Left ventricle myocardium inferior (tissue), 1 donor: ENCODE results near the gene CYGB. TPM values are rescaled to one million over a fixed set of nuclear protein-coding genes. Genes with fewer than 3 reads are reported as not detected.

Source experiments
- DNase-seq: peaks from one replicate; pipeline ENCODE4 v3.0.0-alpha.2; 2020
- H3K27ac ChIP-seq: fragments of 200-600 bp; replicated peaks from 2 replicates; pipeline ENCODE4 v1.8.0; 2021
- H3K27me3 ChIP-seq: fragments of 200-600 bp; 2 replicates; pipeline ENCODE4 v1.8.0; 2021; ENCODE audit warnings: low read depth
- H3K36me3 ChIP-seq: fragments of 200-600 bp; 2 replicates; pipeline ENCODE4 v1.8.0; 2021
- H3K4me1 ChIP-seq: fragments of 200-600 bp; 2 replicates; pipeline ENCODE4 v1.8.0; 2021
- H3K4me3 ChIP-seq: fragments of 200-600 bp; 2 replicates; pipeline ENCODE4 v1.8.0; 2021; ENCODE audit warnings: mild to moderate bottlenecking, moderate library complexity
- H3K9me3 ChIP-seq: fragments of 200-600 bp; replicated peaks from 2 replicates; pipeline ENCODE4 v1.8.0; 2021
- intact Hi-C: fragments of 100-400 bp; cut with micrococcal nuclease; formaldehyde crosslinking; loops from one replicate; pipeline ENCODE4 v1.11.0; 2022
- total RNA-seq: library from RNA; stranded (reverse); fragmentation: NEBNext Ultra II Directional; extraction: Animal tissue kit (Norgen Biotek cat#: 25700); gene quantifications from one replicate; pipeline ENCODE4 v1.2.1, GENCODE V29; 2021
- TF ChIP-seq, protein P1 (sequence below): fragments of 200-600 bp; IDR thresholded peaks from 2 replicates; pipeline ENCODE4 v1.8.0; 2021; ENCODE audit warnings: antibody characterized with exemption, mild to moderate bottlenecking, borderline replicate concordance
- donor health status: DM: no; HTN: yes; CAD: no; lungs with severe emphysema.

CYGB gene
- total RNA-seq, 1 donor from 2014 or later = 24.1 TPM

DNA sequence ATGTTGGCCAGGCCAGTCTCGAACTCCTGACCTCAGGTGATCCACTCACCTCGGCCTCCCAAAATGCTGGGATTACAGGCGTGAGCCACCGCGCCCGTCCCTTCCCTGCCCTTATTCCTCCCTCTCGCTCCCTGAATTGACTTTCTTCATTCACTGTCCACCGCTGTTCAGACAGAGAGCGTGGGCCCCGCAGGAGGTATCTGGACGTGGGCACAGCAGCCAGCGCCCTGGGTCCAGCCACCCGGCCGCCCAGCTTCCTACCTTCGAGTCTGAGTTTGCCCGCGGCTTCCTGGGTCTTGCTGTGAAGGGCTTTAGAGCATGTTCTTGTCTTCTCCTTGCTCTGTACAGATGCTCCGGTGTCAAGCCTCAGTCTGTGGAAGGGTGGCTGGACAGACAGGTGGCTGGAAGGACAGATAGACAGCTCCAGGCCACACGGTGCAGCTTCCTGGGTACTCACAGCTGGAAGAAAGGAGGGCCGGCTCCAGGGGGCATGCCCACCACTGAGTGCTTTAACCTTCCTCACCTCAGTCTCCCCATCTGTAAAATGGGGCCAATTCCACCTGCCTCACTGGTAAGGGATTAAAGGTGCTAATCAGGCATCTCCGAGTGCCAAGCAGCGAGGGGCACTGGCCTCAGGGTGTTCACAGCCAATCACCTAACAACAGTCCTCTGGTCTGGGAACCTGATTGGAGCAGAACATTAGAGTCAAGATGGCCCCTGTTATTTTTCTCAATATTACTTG lies 49.9 kb downstream of the CYGB start:
- DNase-seq = no peak
- peaks cover 45% of the 10 kb centered on the region for H3K4me1 ChIP-seq
- H3K36me3 ChIP-seq = peaks cover 9% of the 10 kb centered on the region
- H3K4me3 ChIP-seq = no peak overlapping the region
- peak overlapping the region; percentile 8 for H3K27ac ChIP-seq
- intact Hi-C loops = no loop called here
- TF ChIP-seq, protein P1, sequence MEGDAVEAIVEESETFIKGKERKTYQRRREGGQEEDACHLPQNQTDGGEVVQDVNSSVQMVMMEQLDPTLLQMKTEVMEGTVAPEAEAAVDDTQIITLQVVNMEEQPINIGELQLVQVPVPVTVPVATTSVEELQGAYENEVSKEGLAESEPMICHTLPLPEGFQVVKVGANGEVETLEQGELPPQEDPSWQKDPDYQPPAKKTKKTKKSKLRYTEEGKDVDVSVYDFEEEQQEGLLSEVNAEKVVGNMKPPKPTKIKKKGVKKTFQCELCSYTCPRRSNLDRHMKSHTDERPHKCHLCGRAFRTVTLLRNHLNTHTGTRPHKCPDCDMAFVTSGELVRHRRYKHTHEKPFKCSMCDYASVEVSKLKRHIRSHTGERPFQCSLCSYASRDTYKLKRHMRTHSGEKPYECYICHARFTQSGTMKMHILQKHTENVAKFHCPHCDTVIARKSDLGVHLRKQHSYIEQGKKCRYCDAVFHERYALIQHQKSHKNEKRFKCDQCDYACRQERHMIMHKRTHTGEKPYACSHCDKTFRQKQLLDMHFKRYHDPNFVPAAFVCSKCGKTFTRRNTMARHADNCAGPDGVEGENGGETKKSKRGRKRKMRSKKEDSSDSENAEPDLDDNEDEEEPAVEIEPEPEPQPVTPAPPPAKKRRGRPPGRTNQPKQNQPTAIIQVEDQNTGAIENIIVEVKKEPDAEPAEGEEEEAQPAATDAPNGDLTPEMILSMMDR = no peak
- H3K9me3 ChIP-seq = no peaks in the 10 kb centered on the region
- no peaks in the 10 kb centered on the region for H3K27me3 ChIP-seq

DNA sequence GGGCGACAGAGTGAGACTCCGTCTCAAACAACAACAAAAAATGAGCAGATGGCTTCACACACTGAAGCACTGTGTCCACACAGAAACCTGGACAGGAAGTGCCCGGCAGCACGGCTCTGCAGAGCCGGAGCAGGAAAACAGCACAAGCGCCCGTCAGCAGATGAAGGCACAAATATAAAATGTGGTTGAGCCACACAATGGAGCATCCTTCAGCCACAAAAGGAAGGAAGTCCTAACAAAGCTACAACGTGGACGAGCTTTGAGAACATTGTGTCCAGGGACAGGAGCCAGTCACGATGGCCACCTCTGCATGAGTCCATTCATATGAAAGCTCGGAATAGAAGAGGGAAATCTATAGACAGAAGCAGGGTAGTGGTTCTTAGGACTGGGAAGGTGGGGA lies 51.9 kb downstream of the CYGB start:
- H3K36me3 ChIP-seq = peaks cover 14% of the 10 kb centered on the region
- intact Hi-C loops = no loop called here
- peak overlapping the region; percentile 77 for H3K27ac ChIP-seq
- no peak overlapping the region for H3K4me3 ChIP-seq
- peaks cover 24% of the 10 kb centered on the region for H3K4me1 ChIP-seq
- H3K9me3 ChIP-seq = no peaks in the 10 kb centered on the region
- DNase-seq = no peak
- no peaks in the 10 kb centered on the region for H3K27me3 ChIP-seq
- TF ChIP-seq, protein P1 = no peak

DNA sequence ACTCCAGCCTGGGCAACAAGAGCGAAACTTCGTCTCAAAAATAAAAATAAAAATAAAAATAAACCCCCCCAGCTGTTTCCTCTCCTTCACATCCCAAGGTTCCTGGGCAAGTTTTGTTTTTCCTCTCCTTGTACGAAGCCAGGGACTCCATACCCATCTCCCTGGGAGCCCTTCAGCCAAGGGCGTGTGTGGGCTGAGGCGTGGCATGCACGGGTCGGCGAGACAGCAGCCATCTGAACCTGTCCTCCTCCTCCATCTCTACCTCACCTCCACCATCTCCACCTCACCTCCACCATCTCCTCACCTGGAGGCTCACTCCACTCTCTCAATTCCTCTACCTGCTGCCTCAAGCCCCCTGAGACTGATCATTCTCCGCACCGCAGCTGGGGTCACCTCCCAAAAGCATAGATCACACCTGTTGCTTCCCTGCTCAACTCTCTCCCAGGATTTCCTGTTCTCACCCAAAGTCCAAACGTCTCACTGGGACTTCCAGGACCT lies 53.2 kb downstream of the CYGB start:
- H3K27me3 ChIP-seq = no peaks in the 10 kb centered on the region
- peaks cover 16% of the 10 kb centered on the region for H3K4me1 ChIP-seq
- TF ChIP-seq, protein P1 = no peak
- H3K27ac ChIP-seq = peak overlapping the region; percentile 77
- DNase-seq = no peak
- no peaks in the 10 kb centered on the region for H3K9me3 ChIP-seq
- H3K4me3 ChIP-seq = no peak overlapping the region
- intact Hi-C loops = no loop called here
- peaks cover 17% of the 10 kb centered on the region for H3K36me3 ChIP-seq

DNA sequence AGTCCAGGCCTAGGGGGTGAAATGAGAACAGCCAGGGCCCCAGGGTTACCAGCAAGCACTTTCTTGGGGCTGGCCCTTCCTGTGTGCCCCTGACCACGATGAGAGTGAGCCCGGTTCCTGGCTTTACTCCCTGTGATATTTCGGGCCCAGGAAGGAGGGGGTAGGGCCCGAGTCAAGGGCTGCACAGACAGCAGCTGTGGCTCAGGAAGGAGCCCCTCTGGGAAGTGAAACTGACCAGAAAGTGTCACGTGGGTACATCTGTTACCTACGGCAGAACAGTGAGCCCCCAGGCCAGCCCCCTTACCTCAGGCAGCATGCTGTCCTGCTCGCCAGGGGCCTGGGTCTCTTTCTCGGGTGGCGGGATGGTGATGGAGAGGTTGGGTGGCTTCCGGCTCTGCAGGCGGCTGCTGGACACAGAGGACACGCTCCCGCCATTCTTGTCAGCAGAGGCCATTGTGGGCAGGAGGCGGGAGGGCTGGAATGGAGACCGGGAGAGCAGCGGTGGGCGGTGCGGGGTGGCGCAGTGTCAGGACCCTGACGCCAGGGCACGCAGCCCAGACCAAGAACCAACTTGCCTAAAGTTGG lies 56.3 kb downstream of the CYGB start:
- Histone ChIP-seq H3K36me3 (peaks cover 20% of the 10 kb centered on the region), H3K27ac (peak overlapping the region; percentile 38), H3K27me3 (no peaks in the 10 kb centered on the region), H3K9me3 (no peaks in the 10 kb centered on the region), H3K4me1 (peaks cover 16% of the 10 kb centered on the region), H3K4me3 (no peak overlapping the region)
- no peak for DNase-seq
- TF ChIP-seq, protein P1 = no peak
- intact Hi-C loops = no loop called here

DNA sequence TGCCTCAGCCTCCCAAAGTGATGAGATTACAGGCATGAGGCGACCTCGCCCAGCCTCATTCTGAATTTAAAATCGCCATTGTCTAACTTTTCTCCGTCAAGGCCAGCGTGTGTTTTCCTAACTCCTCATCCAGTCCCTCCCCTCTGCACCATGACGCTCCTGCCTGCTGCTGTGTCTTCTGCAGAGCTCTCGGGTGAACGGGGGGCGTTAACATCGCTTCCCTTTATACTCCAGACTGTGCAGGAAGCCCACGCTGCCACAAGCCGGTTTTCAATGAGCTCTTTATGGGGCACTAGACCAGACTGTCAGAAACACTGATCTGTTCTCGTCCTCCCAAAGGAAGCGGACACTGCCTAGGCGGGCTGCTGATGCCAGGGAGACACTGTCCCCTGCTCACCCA lies 56.9 kb downstream of the CYGB start:
- no peak for DNase-seq
- intact Hi-C loops = no loop called here
- H3K36me3 ChIP-seq = peaks cover 20% of the 10 kb centered on the region
- H3K9me3 ChIP-seq = no peaks in the 10 kb centered on the region
- no peaks in the 10 kb centered on the region for H3K27me3 ChIP-seq
- H3K4me3 ChIP-seq = no peak overlapping the region
- peaks cover 13% of the 10 kb centered on the region for H3K4me1 ChIP-seq
- TF ChIP-seq, protein P1 = no peak
- H3K27ac ChIP-seq = peak overlapping the region; percentile 38
